Muscle of arm (tissue), 12 donors: ENCODE data around the gene LRRC66. TPM values are rescaled to one million over a fixed set of nuclear protein-coding genes. Genes with fewer than 3 reads are reported as not detected.

Experiments used
- DNase-seq: peaks from one replicate; pipeline ENCODE4 v3.0.0-alpha.2; 2013
- polyA plus RNA-seq, 12 donors: library from polyadenylated mRNA; unstranded; fragments of 120-200 nt; gene quantifications; one replicate each; pipeline ENCODE4 v1.2.1, GENCODE V29; 2013; ENCODE audit not compliant: insufficient read length in 12 of 12

Gene LRRC66
- polyA plus RNA-seq, 12 donors, result 0.81 to 3.3 (median 1.8) TPM; not detected in 2

GRCh38 chr4:52015366-52015765, 4.8 kb downstream of the LRRC66 start:
- DNase-seq, result peak; percentile 6

DNA sequence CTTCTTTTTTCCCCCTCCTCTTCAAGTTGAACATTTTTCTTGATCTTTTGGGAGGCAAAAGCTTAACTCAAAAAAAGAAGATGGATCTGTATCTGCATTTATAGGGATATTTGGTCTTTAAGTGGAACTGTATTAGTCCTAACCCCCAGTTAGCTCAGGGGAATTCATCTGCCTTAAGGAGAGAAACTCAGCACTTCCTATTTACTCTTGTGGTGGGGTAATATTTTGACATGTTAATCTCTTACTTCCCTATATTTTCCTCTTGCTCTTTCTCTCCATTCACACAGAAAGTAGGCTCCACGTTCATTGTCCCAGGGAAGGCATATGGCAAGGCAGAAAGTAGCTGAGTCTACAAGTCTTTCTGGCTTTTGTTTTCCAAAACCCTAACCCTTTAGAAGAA, 5.3 kb downstream of the LRRC66 start:
- no peak for DNase-seq

- DNase-seq, result no peak
Measured at GRCh38 chr4:52012651-52013050, 7.5 kb downstream of the LRRC66 start.

GRCh38 chr4:52010986-52011385, 9.2 kb downstream of the LRRC66 start:
- no peak for DNase-seq

- DNase-seq, result no peak
Measured at GRCh38 chr4:52006887-52007286, 13.3 kb downstream of the LRRC66 start.

GRCh38 chr4:52005604-52006273, 14.4 kb downstream of the LRRC66 start:
- no peak for DNase-seq

DNA sequence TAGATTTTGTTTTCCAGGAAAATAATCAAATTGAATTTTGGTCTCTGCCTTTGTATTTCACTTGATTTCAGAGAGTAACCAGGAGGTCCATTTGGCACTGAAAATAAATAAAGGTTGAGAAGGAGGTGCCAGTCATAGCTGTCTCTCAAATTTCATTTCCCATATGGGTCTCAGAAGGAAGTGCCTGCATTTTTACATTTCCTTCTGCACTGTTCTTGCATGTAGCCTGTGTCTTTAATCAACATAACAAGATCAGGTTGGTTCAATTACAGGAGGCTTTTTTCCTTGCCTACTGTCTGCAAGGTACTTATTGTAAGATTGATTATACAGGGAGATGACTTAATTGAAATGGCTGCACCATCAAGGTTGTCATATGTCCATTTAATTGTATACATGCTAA, 15.7 kb downstream of the LRRC66 start:
- DNase-seq, result no peak

DNA sequence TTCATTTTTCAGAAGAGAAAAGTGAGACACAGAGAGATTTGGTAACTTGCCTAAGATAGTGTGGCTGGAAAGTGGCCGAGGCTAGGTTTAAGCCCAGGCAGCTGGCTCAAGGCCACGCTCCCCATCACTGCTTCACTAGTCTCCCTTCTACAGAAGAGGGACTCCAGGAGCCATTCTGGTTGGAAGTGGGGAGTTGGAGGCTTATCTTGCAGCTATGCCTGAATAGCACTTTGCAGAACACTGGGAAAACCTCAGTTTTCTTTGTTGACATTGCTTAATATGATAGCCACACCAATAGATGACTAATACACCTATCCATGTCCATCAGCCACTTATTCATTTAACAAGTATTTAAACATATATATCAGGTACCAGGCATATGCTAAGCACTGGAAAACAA, 18.5 kb downstream of the LRRC66 start:
- DNase-seq, result no peak

DNA sequence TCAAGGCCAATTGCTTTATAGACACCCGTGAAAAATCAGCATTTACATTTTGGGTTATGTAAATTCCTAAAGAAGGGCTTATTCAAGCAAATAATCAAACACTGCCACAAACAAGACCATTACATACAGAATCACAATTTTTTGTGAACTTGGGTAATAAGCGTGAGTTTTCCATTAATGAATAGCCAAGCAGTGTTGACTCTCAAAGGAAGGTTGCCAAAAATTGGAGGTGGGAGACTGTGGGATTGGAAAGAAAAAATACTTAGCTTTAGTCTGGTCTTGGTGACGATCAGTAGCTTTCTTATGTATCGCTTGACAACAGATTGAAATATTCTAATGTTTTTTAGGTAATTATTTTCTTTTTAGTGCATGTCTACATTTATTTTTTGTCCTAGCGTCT, 20.9 kb downstream of the LRRC66 start:
- DNase-seq, result no peak

DNA sequence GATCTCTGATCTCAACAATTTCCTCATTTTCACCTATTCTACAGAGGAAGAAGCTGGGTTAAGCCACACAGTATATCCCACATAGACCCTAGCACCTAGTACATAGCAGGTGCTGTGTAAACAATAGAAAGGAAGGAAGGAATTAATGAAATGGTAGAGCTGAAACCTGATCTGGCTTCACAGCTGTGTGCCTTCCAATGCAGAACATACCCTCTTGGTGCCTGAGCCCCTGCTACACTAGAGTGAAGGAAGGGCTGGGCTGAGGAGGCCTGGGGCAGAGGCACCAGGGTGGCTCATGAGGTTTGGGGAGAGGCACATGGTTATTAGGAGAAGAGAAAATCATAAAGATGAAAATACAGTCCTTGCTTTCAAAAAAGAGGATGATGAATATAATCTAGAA, 21.3 kb downstream of the LRRC66 start:
- DNase-seq, result no peak

DNA sequence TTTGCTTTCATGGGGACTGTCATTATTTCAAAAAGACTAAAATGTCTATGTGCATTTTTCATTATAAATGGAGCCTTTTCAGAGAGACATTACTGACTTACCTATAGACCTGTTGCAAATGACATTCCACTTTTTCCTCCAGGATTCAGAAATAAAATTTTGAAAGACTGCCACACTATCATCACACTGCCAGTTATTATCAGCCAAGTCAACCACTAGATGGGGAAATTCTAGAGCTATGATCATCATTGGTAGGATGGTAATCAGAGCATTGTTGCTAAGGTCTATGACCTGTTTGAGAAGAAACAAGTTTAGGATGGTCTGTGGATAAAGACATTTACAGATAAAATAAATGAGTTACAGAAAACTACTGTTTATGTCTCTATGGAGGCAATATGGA, 22.5 kb downstream of the LRRC66 start:
- no peak for DNase-seq

DNA sequence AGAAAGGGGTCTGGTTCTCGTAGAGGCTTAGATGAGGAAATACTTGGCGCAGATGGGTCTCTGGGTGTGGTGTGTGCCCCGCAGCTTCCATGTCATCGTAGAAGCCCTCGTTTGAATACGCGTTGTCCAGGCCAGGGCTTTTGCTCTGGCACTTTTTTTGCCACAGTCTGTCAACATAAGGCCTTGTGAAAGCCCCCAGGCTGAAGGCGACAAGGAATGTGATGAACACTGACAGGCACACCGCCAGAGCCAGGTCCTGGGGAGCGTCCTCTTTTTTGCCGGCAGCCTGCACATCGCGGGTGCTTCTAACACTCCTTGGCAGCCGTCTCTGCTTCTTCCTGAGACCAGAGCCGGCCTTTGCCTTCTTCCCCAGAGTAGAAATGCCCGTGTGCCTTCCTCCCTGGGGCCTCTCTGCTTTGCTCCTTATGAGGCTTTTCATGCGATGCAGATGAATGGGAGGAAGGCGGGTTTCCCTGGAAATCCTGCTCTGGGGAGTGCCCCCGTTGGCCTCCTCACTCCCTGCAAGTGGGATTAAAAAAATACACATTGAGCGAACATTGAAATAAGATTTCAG, 24.4 kb downstream of the LRRC66 start:
- DNase-seq, result no peak

DNA sequence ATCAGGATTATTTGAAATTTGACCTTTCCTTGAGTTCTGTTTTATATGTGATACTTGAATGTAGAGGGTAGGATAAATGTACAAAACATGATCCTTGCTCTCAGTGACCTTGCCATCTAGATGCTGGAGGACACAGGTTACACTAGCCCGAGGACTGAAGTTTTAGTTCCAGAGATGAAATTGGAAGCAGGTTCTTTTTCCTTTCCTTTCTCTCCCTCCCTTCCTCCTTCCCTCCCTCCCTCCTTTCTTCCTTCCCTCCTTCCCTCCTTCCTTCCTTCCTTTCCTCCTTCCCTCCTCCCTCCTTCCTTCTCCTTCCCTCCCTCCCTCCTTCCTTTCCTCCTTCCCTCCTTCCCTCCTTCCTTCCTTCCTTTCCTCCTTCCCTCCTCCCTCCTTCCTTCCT, 54.3 kb downstream of the LRRC66 start:
- DNase-seq, result no peak

DNA sequence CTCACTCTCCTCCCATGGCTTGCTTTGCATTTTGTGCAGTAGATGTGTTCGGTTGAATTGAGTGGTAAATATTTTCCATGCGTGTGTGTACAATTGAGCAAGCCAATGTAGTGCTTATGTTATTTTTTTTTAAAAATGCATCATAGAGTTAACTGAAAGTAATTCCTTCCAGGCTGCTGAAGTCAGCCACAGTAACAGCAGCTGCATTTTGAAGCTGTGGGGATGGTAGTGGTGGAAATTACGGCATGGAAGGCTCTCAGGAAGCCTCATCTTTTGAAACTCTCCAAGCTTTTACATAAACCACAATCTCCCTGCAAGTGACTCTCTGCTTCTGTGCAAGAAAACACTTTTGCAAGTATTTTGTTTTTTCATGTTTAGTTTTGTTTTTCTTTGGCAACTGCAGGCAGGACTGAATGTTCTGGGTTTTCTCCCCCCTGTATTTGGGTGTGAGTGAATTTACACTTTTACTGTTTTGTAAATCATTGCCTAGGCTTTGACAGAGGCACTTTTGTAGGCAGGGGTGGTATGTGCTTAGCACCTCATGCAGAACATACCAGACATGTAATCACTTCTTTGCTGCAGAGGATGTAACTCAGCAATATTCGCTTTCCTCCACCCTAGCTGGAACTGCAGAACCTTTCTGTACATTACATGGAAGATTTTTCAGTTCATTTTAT, 56.2 kb downstream of the LRRC66 start:
- peak; percentile 26 for DNase-seq

DNA sequence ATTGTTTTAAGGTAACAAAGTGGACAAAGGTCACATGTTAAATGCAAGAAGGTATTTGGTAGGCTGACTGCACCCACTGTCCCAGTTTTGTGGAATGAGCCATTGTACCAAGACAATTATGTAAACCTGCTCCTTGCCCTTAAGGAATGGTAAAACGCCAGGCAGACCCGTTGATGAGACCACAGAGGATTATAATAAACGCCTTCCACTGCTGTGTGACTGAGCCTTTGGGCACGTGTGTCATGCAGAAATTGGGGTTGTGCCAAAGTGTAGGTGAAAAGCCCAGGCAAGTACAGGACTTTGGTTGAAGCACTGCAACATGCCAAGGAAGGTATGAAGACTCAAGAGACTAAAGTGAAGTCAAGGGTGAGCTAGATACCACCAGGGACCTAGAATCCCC, 59.7 kb downstream of the LRRC66 start:
- no peak for DNase-seq

DNA sequence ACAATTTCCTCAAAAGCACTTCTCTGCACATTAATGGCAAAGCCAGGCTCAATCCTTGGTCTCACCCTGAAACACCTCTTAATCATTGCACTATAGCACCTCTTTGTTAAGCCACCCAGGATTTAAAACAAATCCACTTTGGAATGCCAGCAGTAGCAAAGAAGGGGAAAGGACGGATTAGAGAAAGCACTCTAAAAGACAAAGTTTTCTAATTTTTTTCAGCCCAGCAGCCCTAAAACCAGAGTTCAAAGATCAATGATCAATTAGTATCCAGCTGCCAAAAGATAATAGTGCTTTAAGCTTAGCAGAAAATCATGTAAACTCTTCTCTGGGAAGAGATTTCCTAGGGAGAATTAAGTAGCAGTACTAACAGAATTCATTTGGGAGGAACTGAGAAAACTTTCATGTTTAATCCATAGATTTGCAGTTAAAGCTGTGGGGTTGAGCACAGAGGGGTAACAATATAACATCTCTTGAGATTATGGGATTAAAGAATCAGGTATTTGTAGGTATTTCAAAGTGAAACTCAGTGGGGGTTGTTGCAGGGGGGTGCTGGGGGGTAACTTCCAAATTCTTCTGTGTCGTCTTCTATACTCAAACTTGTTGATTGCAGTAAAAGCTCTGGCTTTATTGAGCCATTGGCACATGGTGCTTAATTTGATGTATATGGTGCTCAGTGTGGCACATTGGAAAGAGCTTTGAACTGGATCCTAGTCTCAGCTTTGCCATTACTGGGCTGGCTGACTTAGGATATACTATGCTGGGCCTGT, 61.8 kb downstream of the LRRC66 start:
- DNase-seq, result no peak

Other genes with a start within 250 kb of the LRRC66 start
- gene DCUN1D4, start 177.2 kb downstream of the LRRC66 start, polyA plus RNA-seq, result 10 to 100 TPM in 11 of 12 donors, not detected in 1; 18.6 to 33.4 (median 29.1) TPM
- gene SGCB, start 17.9 kb upstream of the LRRC66 start, polyA plus RNA-seq, result 100 to 1,000 TPM in 10 of 12 donors, 10 to 100 TPM in 1, not detected in 1; 79.6 to 226 (median 191) TPM
- 1 to 10 TPM in 10 of 12 donors, not detected in 2; 1.1 to 3.5 (median 1.9) TPM for gene SPATA18, start 30.9 kb upstream of the LRRC66 start, polyA plus RNA-seq